GM18520 (cell line): ENCODE results near the gene ITPK1.

Source experiments
- ATAC-seq: cut with Tn5 transposase; IDR thresholded peaks from one replicate; pipeline ENCODE4 v1.9.1; 2021; ENCODE audit not compliant: unreplicated experiment

Gene ITPK1

GRCh38 chr14:92902726-92903125, 213.0 kb downstream of the ITPK1 start:
- no peak for ATAC-seq

- ATAC-seq, result no peak
These were observed 213.5 kb downstream of the ITPK1 start for GRCh38 chr14:92902191-92902590.

- ATAC-seq, result no peak
These were observed 215.1 kb downstream of the ITPK1 start for GRCh38 chr14:92900660-92901059.

GRCh38 chr14:92898566-92899131, 217.1 kb downstream of the ITPK1 start:
- no peak for ATAC-seq

GRCh38 chr14:92897922-92898565, 217.7 kb downstream of the ITPK1 start:
- no peak for ATAC-seq

GRCh38 chr14:92895352-92895878, 220.3 kb downstream of the ITPK1 start:
- ATAC-seq, result no peak

GRCh38 chr14:92892589-92892988, 223.1 kb downstream of the ITPK1 start:
- ATAC-seq, result no peak

GRCh38 chr14:92890830-92891588, 224.7 kb downstream of the ITPK1 start:
- no peak for ATAC-seq

GRCh38 chr14:92888896-92889295, 226.8 kb downstream of the ITPK1 start:
- ATAC-seq, result no peak

GRCh38 chr14:92887157-92887556, 228.6 kb downstream of the ITPK1 start:
- ATAC-seq, result no peak
